K562 (cell line): ENCODE data around the gene GMEB2. TPM values are rescaled to one million over a fixed set of nuclear protein-coding genes. Genes with fewer than 3 reads are reported as not detected.

ENCODE experiments used
- ARID2 ChIP-seq: fragments of 450-650 bp; IDR thresholded peaks from 2 replicates; pipeline ENCODE4 v1.6.1; 2017; ENCODE audit warnings: antibody characterized with exemption, mild to moderate bottlenecking
- ELF4 ChIP-seq: fragments of 450-650 bp; formaldehyde crosslinking; IDR thresholded peaks from 2 replicates; pipeline ENCODE4 v1.4.0; 2022; ENCODE audit warnings: missing genetic modification characterization
- GATAD2B ChIP-seq: fragments of 450-650 bp; IDR thresholded peaks from 2 replicates; pipeline ENCODE4 v1.6.1; 2017; ENCODE audit warnings: mild to moderate bottlenecking, borderline replicate concordance
- HNRNPH1 ChIP-seq: fragments of 200-400 bp; formaldehyde crosslinking; optimal IDR thresholded peaks from 2 replicates; pipeline ENCODE3; 2017; ENCODE audit warnings: low read depth, mild to moderate bottlenecking, low read length, moderate library complexity
- LCOR ChIP-seq: sonication (generic); formaldehyde crosslinking; IDR thresholded peaks from 2 replicates; pipeline ENCODE4 v1.8.0; 2022; ENCODE audit warnings: mild to moderate bottlenecking, missing genetic modification reagents
- MEIS2 ChIP-seq: fragments of 450-650 bp; IDR thresholded peaks from 2 replicates; pipeline ENCODE4 v1.6.1; 2014; ENCODE audit warnings: mild to moderate bottlenecking; ENCODE audit not compliant: partially characterized antibody
- MYNN ChIP-seq, 2 experiments: sonication (generic); formaldehyde crosslinking in 1 of 2; IDR thresholded peaks; 2 replicates each; pipeline versions ENCODE4 v1.5.0 to v1.6.1; 2016 to 2020; ENCODE audit warnings: antibody characterized with exemption in 1 of 2, missing genetic modification reagents in 1 of 2
- NFATC3 ChIP-seq: fragments of 450-650 bp; IDR thresholded peaks from 2 replicates; pipeline ENCODE4 v1.6.1; 2017; ENCODE audit warnings: mild to moderate bottlenecking
- PHB2 ChIP-seq: fragments of 450-650 bp; IDR thresholded peaks from 2 replicates; pipeline ENCODE4 v1.6.1; 2017; ENCODE audit warnings: low read depth
- SMC3 ChIP-seq: conservative IDR thresholded peaks from 2 replicates; pipeline ENCODE4 v1.6.1; 2011; ENCODE audit warnings: low read depth, low read length, improper control_type of control experiment; ENCODE audit not compliant: insufficient read depth
- SRF ChIP-seq, 2 experiments: fragments of 250-450, 450-650 bp in 1 of 2; sonication (Bioruptor Pico) in 1 of 2; sonication (generic) in 1 of 2; formaldehyde crosslinking; IDR thresholded peaks; 2 replicates each; pipeline versions ENCODE4 v1.5.0 to v1.5.1; 2020 to 2022; ENCODE audit warnings: mild to moderate bottlenecking in 1 of 2, missing genetic modification reagents in 1 of 2
- SUPT5H ChIP-seq: fragments of 450-650 bp; IDR thresholded peaks from 2 replicates; pipeline ENCODE4 v1.6.1; 2016
- TCF7 ChIP-seq: sonication (generic); IDR thresholded peaks from 2 replicates; pipeline ENCODE4 v1.6.1; 2016; ENCODE audit warnings: antibody characterized with exemption, borderline replicate concordance
- TRIM28 ChIP-seq: fragments of 450-650 bp; IDR thresholded peaks from 2 replicates; pipeline ENCODE4 v1.6.1; 2017
- ZNF431 ChIP-seq: sonication (generic); formaldehyde crosslinking; IDR thresholded peaks from 2 replicates; pipeline ENCODE4 v1.8.0; 2022; ENCODE audit warnings: mild to moderate bottlenecking, missing genetic modification reagents
- polyA plus RNA-seq, 8 experiments: library from polyadenylated mRNA; depleted of rRNA in 4 of 8; stranded (reverse) in 5 of 8; unstranded in 3 of 8; fragments of >200 nt; fragmentation: Nextera tagmentation in 2 of 8; fragmentation: Illumina TruSeq in 1 of 8; extraction: Ambion mirVana in 2 of 8; extraction: Trizol in 1 of 8; gene quantifications; 2 replicates each; pipeline versions ENCODE4 v1.2.1 to v1.2.3, GENCODE V29; 2011 to 2014; ENCODE audit warnings: inconsistent platforms in 1 of 8, missing spikeins in 1 of 8
- total RNA-seq, 7 experiments: library from RNA; depleted of rRNA in 6 of 7; stranded (reverse); fragments of >200 nt in 6 of 7; fragmentation: Illumina TruSeq in 2 of 7; extraction: Trizol in 2 of 7; gene quantifications; 2 replicates each; pipeline versions ENCODE4 v1.2.1 to v1.2.3, GENCODE V29; 2011 to 2021; ENCODE audit warnings: low replicate concordance in 1 of 7
- TF ChIP-seq, protein P1 (sequence below): fragments of 450-650 bp; formaldehyde crosslinking; IDR thresholded peaks from 2 replicates; pipeline ENCODE4 v1.4.0; 2020; ENCODE audit warnings: mild to moderate bottlenecking, moderate library complexity
- TF ChIP-seq, protein P2 (sequence below): conservative IDR thresholded peaks from 2 replicates; pipeline ENCODE4 v1.6.1; 2011; ENCODE audit warnings: low read depth, mild to moderate bottlenecking, low read length; ENCODE audit not compliant: control insufficient read depth
- TF ChIP-seq, protein P3 (sequence below): fragments of 200-800 bp; sonication (Bioruptor generic); IDR thresholded peaks from 2 replicates; pipeline ENCODE4 v1.6.1; 2017; ENCODE audit warnings: missing genetic modification characterization, missing compliant biosample characterization
- TF ChIP-seq, protein P4 (sequence below), 2 experiments: fragments of 450-650 bp in 1 of 2; sonication (generic) in 1 of 2; formaldehyde crosslinking; conservative IDR thresholded peaks; 2 replicates each; pipeline versions ENCODE4 v1.4.0 to v1.8.1; 2020 to 2022; ENCODE audit warnings: mild to moderate bottlenecking in 1 of 2, missing genetic modification reagents in 1 of 2
- TF ChIP-seq, protein P5 (sequence below): fragments of 450-650 bp; formaldehyde crosslinking; IDR thresholded peaks from 2 replicates; pipeline ENCODE4 v1.4.0; 2020; ENCODE audit warnings: mild to moderate bottlenecking
- TF ChIP-seq, protein P6 (sequence below), 2 experiments: fragments of 450-650 bp in 1 of 2; sonication (generic) in 1 of 2; formaldehyde crosslinking in 1 of 2; IDR thresholded peaks in 1 of 2; conservative IDR thresholded peaks in 1 of 2; 2 replicates each; pipeline versions ENCODE4 v1.6.1 to v1.8.1; 2016 to 2023; ENCODE audit warnings: mild to moderate bottlenecking in 2 of 2, moderate library complexity in 2 of 2, inconsistent platforms in 1 of 2, missing genetic modification reagents in 1 of 2

The GMEB2 gene
- total and polyA plus RNA-seq, 9 of the 15 experiments (the other 6 are each of a cell fraction or from before 2014, with no cell fraction given): 0.03 to 13.9 (median 6.3) TPM

DNA sequence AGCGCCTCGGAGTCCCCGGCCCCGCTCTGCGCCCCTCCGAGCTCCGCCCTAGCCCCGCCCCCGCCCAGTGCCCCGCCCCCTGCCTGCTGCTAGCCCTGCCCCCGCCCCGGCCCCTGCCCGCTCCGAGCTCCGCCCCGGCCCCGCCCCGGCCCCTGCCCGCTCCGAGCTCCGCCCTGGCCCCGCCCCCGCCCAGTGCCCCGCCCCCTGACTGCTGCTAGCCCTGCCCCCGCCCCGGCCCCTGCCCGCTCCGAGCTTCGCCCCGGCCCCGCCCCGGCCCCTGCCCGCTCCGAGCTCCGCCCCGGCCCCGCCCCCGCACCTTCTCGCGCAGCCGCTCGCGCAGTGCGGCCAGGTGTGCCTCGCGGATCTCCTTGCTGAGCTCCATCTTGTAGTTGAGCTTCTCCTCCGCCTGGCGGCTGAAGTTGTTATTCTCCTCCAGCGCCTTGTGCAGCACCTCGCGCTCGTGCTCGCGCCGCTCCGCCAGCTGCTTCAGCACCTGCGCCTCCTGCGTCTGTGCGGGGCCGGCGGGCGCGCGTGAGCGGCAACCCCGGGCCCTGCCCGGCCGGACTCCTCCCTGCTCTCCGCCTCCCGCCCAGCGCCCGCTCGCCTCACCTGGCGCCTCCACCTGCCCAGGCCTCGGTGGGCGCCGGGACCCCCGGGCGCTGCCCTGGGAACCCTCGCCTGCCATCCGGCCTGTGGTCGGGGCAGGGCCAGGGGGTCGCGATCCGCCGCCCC, 15.1 kb upstream of the GMEB2 start (continued):
- TF ChIP-seq ELF4 (CRISPR knock-in tag): no peak
- TF ChIP-seq, protein P1, sequence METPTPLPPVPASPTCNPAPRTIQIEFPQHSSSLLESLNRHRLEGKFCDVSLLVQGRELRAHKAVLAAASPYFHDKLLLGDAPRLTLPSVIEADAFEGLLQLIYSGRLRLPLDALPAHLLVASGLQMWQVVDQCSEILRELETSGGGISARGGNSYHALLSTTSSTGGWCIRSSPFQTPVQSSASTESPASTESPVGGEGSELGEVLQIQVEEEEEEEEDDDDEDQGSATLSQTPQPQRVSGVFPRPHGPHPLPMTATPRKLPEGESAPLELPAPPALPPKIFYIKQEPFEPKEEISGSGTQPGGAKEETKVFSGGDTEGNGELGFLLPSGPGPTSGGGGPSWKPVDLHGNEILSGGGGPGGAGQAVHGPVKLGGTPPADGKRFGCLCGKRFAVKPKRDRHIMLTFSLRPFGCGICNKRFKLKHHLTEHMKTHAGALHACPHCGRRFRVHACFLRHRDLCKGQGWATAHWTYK: no peak
- TF ChIP-seq, protein P2, sequence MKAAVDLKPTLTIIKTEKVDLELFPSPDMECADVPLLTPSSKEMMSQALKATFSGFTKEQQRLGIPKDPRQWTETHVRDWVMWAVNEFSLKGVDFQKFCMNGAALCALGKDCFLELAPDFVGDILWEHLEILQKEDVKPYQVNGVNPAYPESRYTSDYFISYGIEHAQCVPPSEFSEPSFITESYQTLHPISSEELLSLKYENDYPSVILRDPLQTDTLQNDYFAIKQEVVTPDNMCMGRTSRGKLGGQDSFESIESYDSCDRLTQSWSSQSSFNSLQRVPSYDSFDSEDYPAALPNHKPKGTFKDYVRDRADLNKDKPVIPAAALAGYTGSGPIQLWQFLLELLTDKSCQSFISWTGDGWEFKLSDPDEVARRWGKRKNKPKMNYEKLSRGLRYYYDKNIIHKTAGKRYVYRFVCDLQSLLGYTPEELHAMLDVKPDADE: 0 out of 2 replicates have a peak, but pooled peaks have one; percentile 38
- TF ChIP-seq HNRNPH1: no peak
- TF ChIP-seq NFATC3: no peak
- no peak for TF ChIP-seq PHB2
- TF ChIP-seq, protein P3, sequence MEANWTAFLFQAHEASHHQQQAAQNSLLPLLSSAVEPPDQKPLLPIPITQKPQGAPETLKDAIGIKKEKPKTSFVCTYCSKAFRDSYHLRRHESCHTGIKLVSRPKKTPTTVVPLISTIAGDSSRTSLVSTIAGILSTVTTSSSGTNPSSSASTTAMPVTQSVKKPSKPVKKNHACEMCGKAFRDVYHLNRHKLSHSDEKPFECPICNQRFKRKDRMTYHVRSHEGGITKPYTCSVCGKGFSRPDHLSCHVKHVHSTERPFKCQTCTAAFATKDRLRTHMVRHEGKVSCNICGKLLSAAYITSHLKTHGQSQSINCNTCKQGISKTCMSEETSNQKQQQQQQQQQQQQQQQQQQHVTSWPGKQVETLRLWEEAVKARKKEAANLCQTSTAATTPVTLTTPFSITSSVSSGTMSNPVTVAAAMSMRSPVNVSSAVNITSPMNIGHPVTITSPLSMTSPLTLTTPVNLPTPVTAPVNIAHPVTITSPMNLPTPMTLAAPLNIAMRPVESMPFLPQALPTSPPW (CRISPR knock-in tag): peak; percentile 87
- no peak for TF ChIP-seq ZNF431
- no peak for TF ChIP-seq SUPT5H
- peak; percentile 46; the same call in 1 of the 2 replicates for TF ChIP-seq SMC3
- TF ChIP-seq GATAD2B: peak; percentile 75
- TF ChIP-seq LCOR (CRISPR knock-in tag): no peak
- TF ChIP-seq ARID2: no peak
- TF ChIP-seq, protein P4, sequence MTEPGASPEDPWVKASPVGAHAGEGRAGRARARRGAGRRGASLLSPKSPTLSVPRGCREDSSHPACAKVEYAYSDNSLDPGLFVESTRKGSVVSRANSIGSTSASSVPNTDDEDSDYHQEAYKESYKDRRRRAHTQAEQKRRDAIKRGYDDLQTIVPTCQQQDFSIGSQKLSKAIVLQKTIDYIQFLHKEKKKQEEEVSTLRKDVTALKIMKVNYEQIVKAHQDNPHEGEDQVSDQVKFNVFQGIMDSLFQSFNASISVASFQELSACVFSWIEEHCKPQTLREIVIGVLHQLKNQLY (CRISPR knock-in tag; conservative IDR thresholded peaks at IDR 0.05): no peak
- TF ChIP-seq, protein P5, sequence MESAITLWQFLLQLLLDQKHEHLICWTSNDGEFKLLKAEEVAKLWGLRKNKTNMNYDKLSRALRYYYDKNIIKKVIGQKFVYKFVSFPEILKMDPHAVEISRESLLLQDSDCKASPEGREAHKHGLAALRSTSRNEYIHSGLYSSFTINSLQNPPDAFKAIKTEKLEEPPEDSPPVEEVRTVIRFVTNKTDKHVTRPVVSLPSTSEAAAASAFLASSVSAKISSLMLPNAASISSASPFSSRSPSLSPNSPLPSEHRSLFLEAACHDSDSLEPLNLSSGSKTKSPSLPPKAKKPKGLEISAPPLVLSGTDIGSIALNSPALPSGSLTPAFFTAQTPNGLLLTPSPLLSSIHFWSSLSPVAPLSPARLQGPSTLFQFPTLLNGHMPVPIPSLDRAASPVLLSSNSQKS (CRISPR knock-in tag): no peak
- TF ChIP-seq SRF (CRISPR knock-in tag; IDR thresholded peaks at IDR 0.05): no peak
- peak; percentile 47 for TF ChIP-seq MEIS2
- TF ChIP-seq, protein P6, sequence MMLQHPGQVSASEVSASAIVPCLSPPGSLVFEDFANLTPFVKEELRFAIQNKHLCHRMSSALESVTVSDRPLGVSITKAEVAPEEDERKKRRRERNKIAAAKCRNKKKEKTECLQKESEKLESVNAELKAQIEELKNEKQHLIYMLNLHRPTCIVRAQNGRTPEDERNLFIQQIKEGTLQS (IDR thresholded peaks at IDR 0.05): no peak
- TF ChIP-seq, protein P6 (CRISPR knock-in tag; conservative IDR thresholded peaks at IDR 0.05): no peak
- TF ChIP-seq TCF7: no peak
- no peak for TF ChIP-seq TRIM28
- 0 out of 2 replicates have a peak, but pooled peaks have one; percentile 17 for TF ChIP-seq MYNN (IDR thresholded peaks at IDR 0.05)
- TF ChIP-seq MYNN (CRISPR knock-in tag; IDR thresholded peaks at IDR 0.05): no peak
